Vagina (tissue), 2 donors: ENCODE data around the gene GRM7.

Experiments used
- POLR2A ChIP-seq, 2 donors: fragments of 450-650 bp; IDR thresholded peaks; one replicate each; pipeline ENCODE4 v1.6.1; 2017; ENCODE audit warnings: antibody characterized with exemption in 2 of 2, mild to moderate bottlenecking in 2 of 2, moderate library complexity in 2 of 2
- POLR2AphosphoS5 ChIP-seq, 2 donors: sonication (generic); formaldehyde crosslinking; IDR thresholded peaks; one replicate each; pipeline ENCODE4 v1.9.0; 2017; ENCODE audit warnings: antibody characterized with exemption in 2 of 2, mild to moderate bottlenecking in 2 of 2, low read depth in 1 of 2; ENCODE audit not compliant: insufficient read depth in 1 of 2
- TF ChIP-seq, protein P1 (sequence below), 3 experiments: fragments of 450-650 bp in 2 of 3; fragments of 200-600 bp in 1 of 3; sonication (generic) in 1 of 3; IDR thresholded peaks; one replicate each; pipeline ENCODE4 v1.5.1; 2017 to 2019; ENCODE audit warnings: antibody characterized with exemption in 3 of 3, mild to moderate bottlenecking in 2 of 3, moderate library complexity in 2 of 3

DNA sequence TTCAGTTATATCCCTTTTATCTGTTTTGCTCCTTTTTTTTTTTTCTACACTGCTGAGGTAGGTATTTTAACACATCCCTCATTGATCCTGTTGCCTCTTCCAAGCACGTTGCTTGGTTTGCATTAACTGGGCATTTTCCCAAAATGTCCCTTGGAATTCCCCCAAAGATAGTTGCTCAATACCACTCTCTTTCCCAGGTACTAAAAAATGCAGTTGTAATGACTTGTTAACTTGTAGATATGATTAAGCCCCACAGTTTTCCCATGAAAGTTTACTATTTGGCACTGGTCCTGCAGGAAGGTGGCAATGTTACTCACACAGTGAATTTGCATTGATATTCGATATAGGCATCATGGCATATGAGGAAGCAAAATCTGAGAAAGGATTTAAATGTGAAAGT lies 67.1 kb downstream of the GRM7 start:
- TF ChIP-seq POLR2A (IDR thresholded peaks at IDR 0.05) (no peak), POLR2AphosphoS5 (IDR thresholded peaks at IDR 0.05; ENCODE audit: insufficient read depth in 1 of 2, low read depth in 1 of 2) (no peak)
- TF ChIP-seq, protein P1, sequence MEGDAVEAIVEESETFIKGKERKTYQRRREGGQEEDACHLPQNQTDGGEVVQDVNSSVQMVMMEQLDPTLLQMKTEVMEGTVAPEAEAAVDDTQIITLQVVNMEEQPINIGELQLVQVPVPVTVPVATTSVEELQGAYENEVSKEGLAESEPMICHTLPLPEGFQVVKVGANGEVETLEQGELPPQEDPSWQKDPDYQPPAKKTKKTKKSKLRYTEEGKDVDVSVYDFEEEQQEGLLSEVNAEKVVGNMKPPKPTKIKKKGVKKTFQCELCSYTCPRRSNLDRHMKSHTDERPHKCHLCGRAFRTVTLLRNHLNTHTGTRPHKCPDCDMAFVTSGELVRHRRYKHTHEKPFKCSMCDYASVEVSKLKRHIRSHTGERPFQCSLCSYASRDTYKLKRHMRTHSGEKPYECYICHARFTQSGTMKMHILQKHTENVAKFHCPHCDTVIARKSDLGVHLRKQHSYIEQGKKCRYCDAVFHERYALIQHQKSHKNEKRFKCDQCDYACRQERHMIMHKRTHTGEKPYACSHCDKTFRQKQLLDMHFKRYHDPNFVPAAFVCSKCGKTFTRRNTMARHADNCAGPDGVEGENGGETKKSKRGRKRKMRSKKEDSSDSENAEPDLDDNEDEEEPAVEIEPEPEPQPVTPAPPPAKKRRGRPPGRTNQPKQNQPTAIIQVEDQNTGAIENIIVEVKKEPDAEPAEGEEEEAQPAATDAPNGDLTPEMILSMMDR (IDR thresholded peaks at IDR 0.05) = no peak
